ENCODE results near the gene UBB. TPM values are rescaled to one million over a fixed set of nuclear protein-coding genes. Genes with fewer than 3 reads are reported as not detected.

UBB gene
- total and polyA plus RNA-seq, 4 donors = 1,190 to 3,673 (median 1,472) TPM

DNA sequence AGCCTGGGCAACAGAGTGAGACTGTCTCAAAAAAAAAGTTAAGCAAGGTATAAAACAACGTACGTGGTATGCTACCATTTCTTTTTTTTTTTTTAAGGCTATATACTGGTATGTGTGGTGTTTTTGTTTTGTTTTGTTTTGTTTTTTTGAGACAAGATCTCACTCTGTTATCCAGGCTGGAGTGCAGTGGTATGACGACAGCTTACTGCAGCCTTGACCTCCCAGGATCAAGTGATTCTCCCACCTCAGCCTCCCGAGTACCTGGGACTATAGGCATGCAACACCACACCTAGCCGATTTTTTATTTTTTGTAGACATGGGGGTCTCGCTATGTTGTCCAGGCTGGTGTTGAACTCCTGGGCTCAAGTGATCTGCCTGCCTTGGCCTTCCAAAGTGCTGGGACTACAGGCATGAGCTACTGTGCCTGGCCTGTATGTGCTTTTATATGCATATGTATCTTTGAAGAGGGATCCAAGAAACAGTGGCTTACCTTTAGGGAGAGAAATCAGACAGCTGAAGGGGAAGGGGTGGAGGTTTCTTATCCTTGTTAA, 34.1 kb upstream of the UBB start:
- DNase-seq (ENCODE audit: low spot score) = no peak
- Histone ChIP-seq H3K4me3 (ENCODE audit: low read depth in 1 of 3, low read length in 3 of 3) (no peak overlapping the region), H3K27me3 (ENCODE audit: control insufficient read depth in 4 of 4, insufficient read depth in 4 of 4, low read length in 3 of 4) (no peaks in the 10 kb centered on the region), H3K27ac (ENCODE audit: low read depth in 1 of 2, low read length in 2 of 2) (no peak overlapping the region), H3K36me3 (ENCODE audit: control insufficient read depth in 4 of 4, insufficient read depth in 3 of 4, low read depth in 1 of 4, low read length in 3 of 4) (peaks cover 1 to 30% (median 15%) of the 10 kb centered on the region in 4 donors), H3K9me3 (ENCODE audit: control insufficient read depth in 4 of 4, low read length in 3 of 4) (no peaks in the 10 kb centered on the region), H3K9ac (ENCODE audit: low read depth in 1 of 2, low read length in 2 of 2) (no peak overlapping the region), H3K4me1 (ENCODE audit: control insufficient read depth in 4 of 4, insufficient read depth in 4 of 4, low read length in 3 of 4) (peaks cover 0 to 4% (median 3%) of the 10 kb centered on the region in 4 donors)
- no peak for TF ChIP-seq EGR1 (IDR thresholded peaks at IDR 0.05; ENCODE audit: low read depth in 2 of 2)
- no peak for TF ChIP-seq JUND (IDR thresholded peaks at IDR 0.05)
- TF ChIP-seq SP1 (IDR thresholded peaks at IDR 0.05) = no peak
- TF ChIP-seq, protein P1, sequence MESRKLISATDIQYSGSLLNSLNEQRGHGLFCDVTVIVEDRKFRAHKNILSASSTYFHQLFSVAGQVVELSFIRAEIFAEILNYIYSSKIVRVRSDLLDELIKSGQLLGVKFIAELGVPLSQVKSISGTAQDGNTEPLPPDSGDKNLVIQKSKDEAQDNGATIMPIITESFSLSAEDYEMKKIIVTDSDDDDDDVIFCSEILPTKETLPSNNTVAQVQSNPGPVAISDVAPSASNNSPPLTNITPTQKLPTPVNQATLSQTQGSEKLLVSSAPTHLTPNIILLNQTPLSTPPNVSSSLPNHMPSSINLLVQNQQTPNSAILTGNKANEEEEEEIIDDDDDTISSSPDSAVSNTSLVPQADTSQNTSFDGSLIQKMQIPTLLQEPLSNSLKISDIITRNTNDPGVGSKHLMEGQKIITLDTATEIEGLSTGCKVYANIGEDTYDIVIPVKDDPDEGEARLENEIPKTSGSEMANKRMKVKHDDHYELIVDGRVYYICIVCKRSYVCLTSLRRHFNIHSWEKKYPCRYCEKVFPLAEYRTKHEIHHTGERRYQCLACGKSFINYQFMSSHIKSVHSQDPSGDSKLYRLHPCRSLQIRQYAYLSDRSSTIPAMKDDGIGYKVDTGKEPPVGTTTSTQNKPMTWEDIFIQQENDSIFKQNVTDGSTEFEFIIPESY (IDR thresholded peaks at IDR 0.05) = no peak
- TF ChIP-seq, protein P2, sequence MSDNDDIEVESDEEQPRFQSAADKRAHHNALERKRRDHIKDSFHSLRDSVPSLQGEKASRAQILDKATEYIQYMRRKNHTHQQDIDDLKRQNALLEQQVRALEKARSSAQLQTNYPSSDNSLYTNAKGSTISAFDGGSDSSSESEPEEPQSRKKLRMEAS (IDR thresholded peaks at IDR 0.05) = no peak
- TF ChIP-seq, protein P3, sequence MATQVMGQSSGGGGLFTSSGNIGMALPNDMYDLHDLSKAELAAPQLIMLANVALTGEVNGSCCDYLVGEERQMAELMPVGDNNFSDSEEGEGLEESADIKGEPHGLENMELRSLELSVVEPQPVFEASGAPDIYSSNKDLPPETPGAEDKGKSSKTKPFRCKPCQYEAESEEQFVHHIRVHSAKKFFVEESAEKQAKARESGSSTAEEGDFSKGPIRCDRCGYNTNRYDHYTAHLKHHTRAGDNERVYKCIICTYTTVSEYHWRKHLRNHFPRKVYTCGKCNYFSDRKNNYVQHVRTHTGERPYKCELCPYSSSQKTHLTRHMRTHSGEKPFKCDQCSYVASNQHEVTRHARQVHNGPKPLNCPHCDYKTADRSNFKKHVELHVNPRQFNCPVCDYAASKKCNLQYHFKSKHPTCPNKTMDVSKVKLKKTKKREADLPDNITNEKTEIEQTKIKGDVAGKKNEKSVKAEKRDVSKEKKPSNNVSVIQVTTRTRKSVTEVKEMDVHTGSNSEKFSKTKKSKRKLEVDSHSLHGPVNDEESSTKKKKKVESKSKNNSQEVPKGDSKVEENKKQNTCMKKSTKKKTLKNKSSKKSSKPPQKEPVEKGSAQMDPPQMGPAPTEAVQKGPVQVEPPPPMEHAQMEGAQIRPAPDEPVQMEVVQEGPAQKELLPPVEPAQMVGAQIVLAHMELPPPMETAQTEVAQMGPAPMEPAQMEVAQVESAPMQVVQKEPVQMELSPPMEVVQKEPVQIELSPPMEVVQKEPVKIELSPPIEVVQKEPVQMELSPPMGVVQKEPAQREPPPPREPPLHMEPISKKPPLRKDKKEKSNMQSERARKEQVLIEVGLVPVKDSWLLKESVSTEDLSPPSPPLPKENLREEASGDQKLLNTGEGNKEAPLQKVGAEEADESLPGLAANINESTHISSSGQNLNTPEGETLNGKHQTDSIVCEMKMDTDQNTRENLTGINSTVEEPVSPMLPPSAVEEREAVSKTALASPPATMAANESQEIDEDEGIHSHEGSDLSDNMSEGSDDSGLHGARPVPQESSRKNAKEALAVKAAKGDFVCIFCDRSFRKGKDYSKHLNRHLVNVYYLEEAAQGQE (IDR thresholded peaks at IDR 0.05) = no peak
- no peak for TF ChIP-seq FOXA1 (IDR thresholded peaks at IDR 0.05)
- TF ChIP-seq RXRA (IDR thresholded peaks at IDR 0.05) = no peak
- no peak for TF ChIP-seq HNF4G (IDR thresholded peaks at IDR 0.05)
- TF ChIP-seq RAD21 (IDR thresholded peaks at IDR 0.05) = no peak
- TF ChIP-seq GABPA (IDR thresholded peaks at IDR 0.05 in 1 of 2, conservative IDR thresholded peaks at IDR 0.05 in 1 of 2) = no peak
- no peak for TF ChIP-seq TAF1 (conservative IDR thresholded peaks at IDR 0.05)
- no peak for TF ChIP-seq NR2F2 (IDR thresholded peaks at IDR 0.05)
- no peak for TF ChIP-seq FOXA2 (IDR thresholded peaks at IDR 0.05)
- TF ChIP-seq, protein P4, sequence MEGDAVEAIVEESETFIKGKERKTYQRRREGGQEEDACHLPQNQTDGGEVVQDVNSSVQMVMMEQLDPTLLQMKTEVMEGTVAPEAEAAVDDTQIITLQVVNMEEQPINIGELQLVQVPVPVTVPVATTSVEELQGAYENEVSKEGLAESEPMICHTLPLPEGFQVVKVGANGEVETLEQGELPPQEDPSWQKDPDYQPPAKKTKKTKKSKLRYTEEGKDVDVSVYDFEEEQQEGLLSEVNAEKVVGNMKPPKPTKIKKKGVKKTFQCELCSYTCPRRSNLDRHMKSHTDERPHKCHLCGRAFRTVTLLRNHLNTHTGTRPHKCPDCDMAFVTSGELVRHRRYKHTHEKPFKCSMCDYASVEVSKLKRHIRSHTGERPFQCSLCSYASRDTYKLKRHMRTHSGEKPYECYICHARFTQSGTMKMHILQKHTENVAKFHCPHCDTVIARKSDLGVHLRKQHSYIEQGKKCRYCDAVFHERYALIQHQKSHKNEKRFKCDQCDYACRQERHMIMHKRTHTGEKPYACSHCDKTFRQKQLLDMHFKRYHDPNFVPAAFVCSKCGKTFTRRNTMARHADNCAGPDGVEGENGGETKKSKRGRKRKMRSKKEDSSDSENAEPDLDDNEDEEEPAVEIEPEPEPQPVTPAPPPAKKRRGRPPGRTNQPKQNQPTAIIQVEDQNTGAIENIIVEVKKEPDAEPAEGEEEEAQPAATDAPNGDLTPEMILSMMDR (IDR thresholded peaks at IDR 0.05; ENCODE audit: low read depth, low read length, missing input control) = no peak
- TF ChIP-seq YY1 (IDR thresholded peaks at IDR 0.05) = no peak
- TF ChIP-seq HNF4A (conservative IDR thresholded peaks at IDR 0.05) = no peak
- 97% methylated on average over 6 of the region's 6 CpGs for WGBS
